Sigmoid colon (tissue), 7 donors: Measurements from ENCODE around the gene EED. TPM values are rescaled to one million over a fixed set of nuclear protein-coding genes. Genes with fewer than 3 reads are reported as not detected.

ENCODE experiments used
- DNase-seq: peaks from one replicate; pipeline ENCODE4 v3.0.0-alpha.2; 2019
- H3K27ac ChIP-seq, 4 donors: fragments of 200-600 bp; sonication (generic); one replicate each; pipeline ENCODE4 v1.5.1; 2016 to 2019; ENCODE audit warnings: mild to moderate bottlenecking in 1 of 4
- H3K27me3 ChIP-seq, 3 donors: fragments of 200-600 bp; sonication (generic); one replicate each; pipeline ENCODE4 v1.5.1; 2019; ENCODE audit warnings: mild to moderate bottlenecking in 1 of 3
- H3K36me3 ChIP-seq, 4 donors: fragments of 200-600 bp; sonication (generic); one replicate each; pipeline ENCODE4 v1.5.1; 2016 to 2019
- H3K4me1 ChIP-seq, 4 donors: fragments of 200-600 bp; sonication (generic); one replicate each; pipeline ENCODE4 v1.5.1; 2017 to 2019
- H3K4me3 ChIP-seq, 4 donors: fragments of 200-600 bp; sonication (generic); one replicate each; pipeline ENCODE4 v1.5.1; 2017 to 2019; ENCODE audit warnings: mild to moderate bottlenecking in 2 of 4, moderate library complexity in 1 of 4
- H3K9me3 ChIP-seq, 4 donors: fragments of 200-600 bp in 3 of 4; sonication (generic) in 3 of 4; one replicate each; pipeline versions ENCODE4 v1.5.1 to v1.6.1; 2013 to 2019
- CTCF ChIP-seq, 4 experiments: fragments of 450-650 bp in 3 of 4; fragments of 200-600 bp in 1 of 4; IDR thresholded peaks; one replicate each; pipeline ENCODE4 v1.5.1; 2016 to 2019; ENCODE audit warnings: antibody characterized with exemption in 4 of 4, mild to moderate bottlenecking in 3 of 4, moderate library complexity in 2 of 4
- EP300 ChIP-seq, 4 donors: sonication (generic); formaldehyde crosslinking; IDR thresholded peaks; one replicate each; pipeline ENCODE4 v1.6.1; 2017; ENCODE audit warnings: antibody characterized with exemption in 4 of 4
- POLR2A ChIP-seq, 2 donors: fragments of 450-650 bp; IDR thresholded peaks; one replicate each; pipeline ENCODE4 v1.6.1; 2016; ENCODE audit warnings: antibody characterized with exemption in 2 of 2, mild to moderate bottlenecking in 2 of 2, moderate library complexity in 2 of 2
- POLR2AphosphoS5 ChIP-seq, 4 donors: sonication (generic); formaldehyde crosslinking; IDR thresholded peaks; one replicate each; pipeline ENCODE4 v1.6.1; 2017; ENCODE audit warnings: antibody characterized with exemption in 4 of 4
- WGBS, 2 donors: extraction: QIAGEN DNeasy Blood & Tissue Kit; methylation state at CpG; one replicate each; pipeline ENCODE4 v1.1.7; 2013; 5-methylcytosine and 5-hydroxymethylcytosine counted together
- intact Hi-C: fragments of 100-400 bp; cut with DNase I; formaldehyde crosslinking; loops from one replicate; pipeline ENCODE4 v1.15.1; 2023
- polyA plus RNA-seq, 3 donors: library from polyadenylated mRNA; stranded (reverse); fragments of 200-250 nt; gene quantifications; one replicate each; pipeline ENCODE4 v1.2.3, GENCODE V29; 2013
- total RNA-seq, 4 donors: library from RNA; depleted of rRNA; stranded (reverse); fragments of >200 nt; gene quantifications; one replicate each; pipeline ENCODE4 v1.1.0, GENCODE V29; 2016
- donor health status: healthy with polysubstance abuse.
- donor health status: Bipolar disorder and iron deficiency.
- donor health status: healthy.

Gene EED
- total RNA-seq (10 to 100 TPM; 18.2 to 28.6 (median 23.5) TPM), polyA plus RNA-seq (10 to 100 TPM; 12.6 to 17.8 (median 14.1) TPM)

- H3K27ac ChIP-seq: peak within 1 kb of the TSS; percentile 95 to 100 (median 98)
- peak within 1 kb of the TSS; percentile 68 to 96 (median 75) for H3K4me3 ChIP-seq
- intact Hi-C loops: loop anchor here (1.0 to 10.0 kb wide), 4 partner anchors 58 to 616 kb away; partner anchors contain the start of genes CREBZF, HIKESHI, PICALM and TMEM126B
- no peaks in the 10 kb centered on the region for H3K36me3 ChIP-seq
- H3K9me3 ChIP-seq: no peaks in the 10 kb centered on the region
- TF ChIP-seq POLR2A (IDR thresholded peaks at IDR 0.05) (peak; percentile 29 to 46), CTCF (IDR thresholded peaks at IDR 0.05) (no peak), POLR2AphosphoS5 (IDR thresholded peaks at IDR 0.05) (peak; percentile 52 to 78 (median 74)), EP300 (IDR thresholded peaks at IDR 0.05) (no peak)
- DNase-seq: peak; percentile 97
- H3K27me3 ChIP-seq: no peaks in the 10 kb centered on the region
- H3K4me1 ChIP-seq: peaks cover 0 to 42% (median 31%) of the 10 kb centered on the region in 4 donors
- 0% methylated on average over 64 of the region's 64 CpGs for WGBS, 2 donors
Observed at GRCh38 chr11:86244522-86245368, at the start of gene EED. EED (plus strand) TSS chr11:86244753; CDS start chr11:86245230, 477 bp downstream.

GRCh38 chr11:86194998-86195397, 49.6 kb upstream of the EED start:
- 63 to 90% methylated on average over 18 of the region's 18 CpGs for WGBS, 2 donors
- Histone ChIP-seq H3K4me3 (no peak overlapping the region), H3K36me3 (no peaks in the 10 kb centered on the region), H3K4me1 (peaks cover 0 to 45% (median 32%) of the 10 kb centered on the region in 4 donors), H3K27me3 (no peaks in the 10 kb centered on the region), H3K9me3 (no peaks in the 10 kb centered on the region), H3K27ac (no peak overlapping the region)
- no peak for DNase-seq
- TF ChIP-seq POLR2AphosphoS5 (IDR thresholded peaks at IDR 0.05): no peak
- TF ChIP-seq POLR2A (IDR thresholded peaks at IDR 0.05): no peak
- no peak for TF ChIP-seq EP300 (IDR thresholded peaks at IDR 0.05)
- intact Hi-C loops: loop anchor here (2.0 to 5.0 kb wide), 2 partner anchors 128 to 152 kb away; partner anchors contain the start of gene PICALM

DNA sequence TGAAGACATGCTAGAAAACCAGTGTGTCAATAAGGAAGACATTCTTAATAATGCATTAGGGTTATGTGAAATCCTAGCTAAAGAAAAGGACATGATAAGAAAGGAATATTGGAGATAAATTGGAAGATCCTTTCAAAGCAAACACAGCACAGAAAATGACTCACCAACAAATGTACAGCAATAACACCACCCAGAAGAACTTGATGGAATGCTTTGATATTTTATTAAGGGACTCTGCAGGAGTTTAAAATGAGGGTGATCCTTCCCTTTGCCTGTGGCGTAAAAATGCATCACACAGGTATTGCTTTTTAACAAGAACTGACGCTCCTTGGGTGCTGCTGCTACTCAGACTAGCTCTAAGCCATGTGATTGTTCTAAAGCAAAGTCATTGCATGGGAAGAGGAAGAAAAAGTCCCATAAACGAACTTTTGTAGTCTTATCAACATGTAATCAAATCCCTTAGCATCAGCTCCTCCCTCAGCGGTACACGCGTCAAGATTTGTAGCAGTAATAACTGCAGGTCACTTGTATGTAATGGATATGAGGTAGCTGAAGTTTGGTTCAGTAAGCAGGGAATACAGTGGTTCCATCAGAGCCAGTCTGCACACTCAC, 48.4 kb upstream of the EED start:
- DNase-seq: no peak
- Histone ChIP-seq H3K27ac (no peak overlapping the region), H3K4me1 (peaks cover 0 to 48% (median 36%) of the 10 kb centered on the region in 4 donors), H3K27me3 (no peaks in the 10 kb centered on the region), H3K4me3 (no peak overlapping the region), H3K36me3 (no peaks in the 10 kb centered on the region), H3K9me3 (no peaks in the 10 kb centered on the region)
- TF ChIP-seq POLR2A (IDR thresholded peaks at IDR 0.05) (no peak), EP300 (IDR thresholded peaks at IDR 0.05) (no peak), POLR2AphosphoS5 (IDR thresholded peaks at IDR 0.05) (no peak), CTCF (IDR thresholded peaks at IDR 0.05) (no peak)
- 19 to 52% methylated on average over 6 of the region's 6 CpGs for WGBS, 2 donors
- intact Hi-C loops: no loop called here

- Histone ChIP-seq H3K4me3 (no peak overlapping the region), H3K27me3 (no peaks in the 10 kb centered on the region), H3K9me3 (no peaks in the 10 kb centered on the region), H3K36me3 (no peaks in the 10 kb centered on the region), H3K4me1 (peaks cover 0 to 48% (median 36%) of the 10 kb centered on the region in 4 donors), H3K27ac (no peak overlapping the region)
- intact Hi-C loops: no loop called here
- WGBS, 2 donors: 67 to 85% methylated on average over 3 of the region's 3 CpGs
- TF ChIP-seq CTCF (IDR thresholded peaks at IDR 0.05): no peak
- no peak for TF ChIP-seq POLR2AphosphoS5 (IDR thresholded peaks at IDR 0.05)
- no peak for TF ChIP-seq EP300 (IDR thresholded peaks at IDR 0.05)
- no peak for TF ChIP-seq POLR2A (IDR thresholded peaks at IDR 0.05)
- no peak for DNase-seq
Observed at GRCh38 chr11:86196913-86197312, 47.6 kb upstream of the EED start.

GRCh38 chr11:86197448-86197847, 47.1 kb upstream of the EED start:
- H3K4me1 ChIP-seq: peaks cover 0 to 51% (median 36%) of the 10 kb centered on the region in 4 donors
- intact Hi-C loops: no loop called here
- TF ChIP-seq POLR2A (IDR thresholded peaks at IDR 0.05): no peak
- no peak for TF ChIP-seq EP300 (IDR thresholded peaks at IDR 0.05)
- no peak for TF ChIP-seq POLR2AphosphoS5 (IDR thresholded peaks at IDR 0.05)
- no peak for TF ChIP-seq CTCF (IDR thresholded peaks at IDR 0.05)
- DNase-seq: no peak
- no peak overlapping the region for H3K4me3 ChIP-seq
- H3K9me3 ChIP-seq: no peaks in the 10 kb centered on the region
- H3K27ac ChIP-seq: no peak overlapping the region
- no peaks in the 10 kb centered on the region for H3K36me3 ChIP-seq
- no peaks in the 10 kb centered on the region for H3K27me3 ChIP-seq
